ENCODE results near the gene VCAN.

- TF ChIP-seq, protein P1, sequence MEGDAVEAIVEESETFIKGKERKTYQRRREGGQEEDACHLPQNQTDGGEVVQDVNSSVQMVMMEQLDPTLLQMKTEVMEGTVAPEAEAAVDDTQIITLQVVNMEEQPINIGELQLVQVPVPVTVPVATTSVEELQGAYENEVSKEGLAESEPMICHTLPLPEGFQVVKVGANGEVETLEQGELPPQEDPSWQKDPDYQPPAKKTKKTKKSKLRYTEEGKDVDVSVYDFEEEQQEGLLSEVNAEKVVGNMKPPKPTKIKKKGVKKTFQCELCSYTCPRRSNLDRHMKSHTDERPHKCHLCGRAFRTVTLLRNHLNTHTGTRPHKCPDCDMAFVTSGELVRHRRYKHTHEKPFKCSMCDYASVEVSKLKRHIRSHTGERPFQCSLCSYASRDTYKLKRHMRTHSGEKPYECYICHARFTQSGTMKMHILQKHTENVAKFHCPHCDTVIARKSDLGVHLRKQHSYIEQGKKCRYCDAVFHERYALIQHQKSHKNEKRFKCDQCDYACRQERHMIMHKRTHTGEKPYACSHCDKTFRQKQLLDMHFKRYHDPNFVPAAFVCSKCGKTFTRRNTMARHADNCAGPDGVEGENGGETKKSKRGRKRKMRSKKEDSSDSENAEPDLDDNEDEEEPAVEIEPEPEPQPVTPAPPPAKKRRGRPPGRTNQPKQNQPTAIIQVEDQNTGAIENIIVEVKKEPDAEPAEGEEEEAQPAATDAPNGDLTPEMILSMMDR (IDR thresholded peaks at IDR 0.05; ENCODE audit: low read depth, low read length), result no peak
- TF ChIP-seq POLR2A (IDR thresholded peaks at IDR 0.05; ENCODE audit: extremely low read depth, insufficient read length), result no peak
- no peak for TF ChIP-seq MYC (IDR thresholded peaks at IDR 0.05; ENCODE audit: low read depth, low read length)
Observed at GRCh38 chr5:83543898-83544297, 72.4 kb downstream of the VCAN start.

All from NB4 (cell line).